HepG2 (cell line): ENCODE measurements around the gene USH2A. TPM values are rescaled to one million over a fixed set of nuclear protein-coding genes. Genes with fewer than 3 reads are reported as not detected.

Experiments used
- ATAC-seq: fragments of 200-7000 bp; cut with Tn5 transposase; 3 replicates; pipeline ENCODE4 v1.9.1; 2020; ENCODE audit warnings: mild to moderate bottlenecking, moderate library complexity
- BruUV-seq: library from RNA; stranded (reverse); fragments of 400-500 nt; replicated peaks from 2 replicates; lab custom pipeline; 2021; lab: Mats Ljungman, UMichigan
- CTCF ChIA-PET: fragments of 300-600 bp; formaldehyde crosslinking; extraction: SDS; loops from one replicate; lab custom pipeline; 2021; ENCODE audit warnings: low total read pairs, inconsistent platforms, low intra/inter-chr PET ratio; lab: Yijun Ruan, JAX
- POLR2A ChIA-PET: fragments of 350-600 bp; sonication (Branson Sonifier 250); formaldehyde crosslinking; loops from one replicate; lab custom pipeline; 2020; ENCODE audit warnings: antibody characterized with exemption, inconsistent platforms; lab: Yijun Ruan, JAX
- DNase-seq: peaks from one replicate; pipeline ENCODE4 v3.0.0-alpha.2; 2015; ENCODE audit warnings: low spot score
- FAIRE-seq: peaks from 3 replicates; lab custom pipeline; 2011; peaks lifted over from hg19 to GRCh38; lab: Jason Lieb, UNC
- H2AFZ ChIP-seq: one replicate; pipeline ENCODE4 v1.6.1; 2011; ENCODE audit warnings: low read length, inconsistent platforms
- H3K27ac ChIP-seq: fragments of 300-600 bp; 3 replicates; pipeline ENCODE4 v1.8.0; 2011; ENCODE audit warnings: mixed run types, mild to moderate bottlenecking, mixed read lengths, low read length, inconsistent platforms; ENCODE audit not compliant: insufficient read depth; ENCODE audit errors: extremely low read length
- H3K27me3 ChIP-seq, 2 experiments: fragments of 200-600 bp in 1 of 2; 2 replicates in 1 of 2; 3 replicates in 1 of 2; pipeline versions ENCODE4 v1.6.0 to v1.8.0; 2011; ENCODE audit warnings: low read length in 2 of 2, mild to moderate bottlenecking in 2 of 2, moderate library complexity in 2 of 2, inconsistent platforms in 1 of 2; ENCODE audit not compliant: insufficient read depth in 2 of 2, control insufficient read depth in 1 of 2
- H3K36me3 ChIP-seq, 2 experiments: fragments of 200-600 bp in 1 of 2; replicated peaks in 1 of 2; 2 replicates in 1 of 2; 3 replicates in 1 of 2; pipeline versions ENCODE4 v1.5.1 to v1.8.0; 2011; ENCODE audit warnings: low read length in 2 of 2, inconsistent platforms in 1 of 2; ENCODE audit not compliant: insufficient read depth in 2 of 2, control insufficient read depth in 1 of 2
- H3K4me1 ChIP-seq: 2 replicates; pipeline ENCODE4 v1.5.1; 2012; ENCODE audit warnings: low read length, inconsistent platforms; ENCODE audit not compliant: insufficient read depth
- H3K4me2 ChIP-seq: 2 replicates; pipeline ENCODE4 v1.6.0; 2011; ENCODE audit warnings: low read depth, low read length, inconsistent platforms
- H3K4me3 ChIP-seq, 3 experiments: fragments of 200-600 bp in 1 of 3; sonication (generic), shearing (Covaris generic) in 1 of 3; replicated peaks in 1 of 3; 2 replicates each; pipeline ENCODE4 v1.5.1; 2011 to 2016; ENCODE audit warnings: low read length in 3 of 3, inconsistent platforms in 2 of 3, low read depth in 2 of 3, mild to moderate bottlenecking in 2 of 3, control low read depth in 1 of 3, mixed read lengths in 1 of 3; ENCODE audit not compliant: insufficient read depth in 1 of 3
- H3K79me2 ChIP-seq: one replicate; pipeline ENCODE4 v1.6.1; 2011; ENCODE audit warnings: low read length, inconsistent platforms; ENCODE audit not compliant: insufficient read depth
- H3K9ac ChIP-seq: 2 replicates; pipeline ENCODE4 v1.6.0; 2011; ENCODE audit warnings: mild to moderate bottlenecking, low read depth, low read length, inconsistent platforms; ENCODE audit not compliant: insufficient read depth
- H3K9me3 ChIP-seq: 2 replicates; pipeline ENCODE4 v1.5.1; 2012; ENCODE audit warnings: mild to moderate bottlenecking, low read length
- H4K20me1 ChIP-seq: 2 replicates; pipeline ENCODE4 v1.6.0; 2011; ENCODE audit warnings: inconsistent platforms, mild to moderate bottlenecking, low read length, moderate library complexity; ENCODE audit not compliant: insufficient read depth
- AHR ChIP-seq: IDR thresholded peaks from 2 replicates; pipeline ENCODE4 v1.6.1; 2018; ENCODE audit warnings: missing genetic modification reagents, missing compliant biosample characterization
- CERS6 ChIP-seq: sonication (generic); formaldehyde crosslinking; IDR thresholded peaks from 2 replicates; pipeline ENCODE4 v1.5.0; 2020; ENCODE audit warnings: missing genetic modification reagents
- DRAP1 ChIP-seq: IDR thresholded peaks from 2 replicates; pipeline ENCODE4 v1.6.1; 2016; ENCODE audit warnings: missing genetic modification reagents, missing compliant biosample characterization
- E2F1 ChIP-seq: sonication (generic); formaldehyde crosslinking; IDR thresholded peaks from 2 replicates; pipeline ENCODE4 v1.5.0; 2020; ENCODE audit warnings: missing genetic modification reagents
- HMGA1 ChIP-seq: sonication (generic); formaldehyde crosslinking; conservative IDR thresholded peaks from 2 replicates; pipeline ENCODE4 v1.4.0; 2020; ENCODE audit warnings: missing genetic modification reagents
- JUN ChIP-seq: sonication (generic); formaldehyde crosslinking; IDR thresholded peaks from 2 replicates; pipeline ENCODE4 v1.4.0; 2020; ENCODE audit warnings: mild to moderate bottlenecking, missing genetic modification reagents
- MAFK ChIP-seq, 2 experiments: IDR thresholded peaks in 1 of 2; conservative IDR thresholded peaks in 1 of 2; 2 replicates each; pipeline ENCODE4 v1.6.1; 2011; ENCODE audit warnings: improper control_type of control experiment in 2 of 2, low read length in 2 of 2
- NFE2L2 ChIP-seq: fragments of 150-350 bp; IDR thresholded peaks from 2 replicates; pipeline ENCODE4 v1.6.1; 2014; ENCODE audit warnings: low read length
- NR0B2 ChIP-seq: sonication (generic); formaldehyde crosslinking; IDR thresholded peaks from 2 replicates; pipeline ENCODE4 v1.4.0; 2020; ENCODE audit warnings: mild to moderate bottlenecking, missing genetic modification reagents
- RAD51 ChIP-seq: fragments of 450-650 bp; IDR thresholded peaks from 2 replicates; pipeline ENCODE4 v1.6.1; 2016; ENCODE audit warnings: borderline replicate concordance
- SALL2 ChIP-seq: sonication (generic); formaldehyde crosslinking; IDR thresholded peaks from 2 replicates; pipeline ENCODE4 v1.8.1; 2023; ENCODE audit warnings: mild to moderate bottlenecking, missing genetic modification reagents, inconsistent platforms
- STAG1 ChIP-seq: sonication (generic); formaldehyde crosslinking; IDR thresholded peaks from 2 replicates; pipeline ENCODE4 v1.4.0; 2020; ENCODE audit warnings: missing genetic modification reagents
- TOPORS ChIP-seq: sonication (generic); formaldehyde crosslinking; IDR thresholded peaks from 2 replicates; pipeline ENCODE4 v1.8.0; 2023; ENCODE audit warnings: mild to moderate bottlenecking, missing genetic modification reagents
- TRIM24 ChIP-seq: sonication (generic); formaldehyde crosslinking; IDR thresholded peaks from 2 replicates; pipeline ENCODE4 v1.8.0; 2022; ENCODE audit warnings: mild to moderate bottlenecking, missing genetic modification reagents
- ZBTB8A ChIP-seq: sonication (generic); formaldehyde crosslinking; IDR thresholded peaks from 2 replicates; pipeline ENCODE4 v1.4.0; 2020; ENCODE audit warnings: mild to moderate bottlenecking, low read depth, missing genetic modification reagents, borderline replicate concordance
- ZFX ChIP-seq: sonication (generic); formaldehyde crosslinking; IDR thresholded peaks from 2 replicates; pipeline ENCODE4 v1.4.0; 2020; ENCODE audit warnings: mild to moderate bottlenecking, low read depth, missing genetic modification reagents, moderate library complexity
- ZNF232 ChIP-seq: sonication (generic); formaldehyde crosslinking; IDR thresholded peaks from 2 replicates; pipeline ENCODE4 v1.4.0; 2020; ENCODE audit warnings: missing genetic modification reagents, borderline replicate concordance
- ZNF256 ChIP-seq: sonication (generic); formaldehyde crosslinking; conservative IDR thresholded peaks from 2 replicates; pipeline ENCODE4 v1.4.0; 2020; ENCODE audit warnings: missing genetic modification reagents
- ZNF563 ChIP-seq: sonication (generic); formaldehyde crosslinking; IDR thresholded peaks from 2 replicates; pipeline ENCODE4 v1.8.0; 2022; ENCODE audit warnings: mild to moderate bottlenecking, moderate library complexity, missing genetic modification reagents
- ZNF800 ChIP-seq: sonication (generic); formaldehyde crosslinking; IDR thresholded peaks from 2 replicates; pipeline ENCODE4 v1.4.0; 2020; ENCODE audit warnings: missing genetic modification reagents
- ZNF883 ChIP-seq: sonication (generic); formaldehyde crosslinking; IDR thresholded peaks from 2 replicates; pipeline ENCODE4 v1.5.1; 2020; ENCODE audit warnings: mild to moderate bottlenecking, missing genetic modification reagents; ENCODE audit errors: not compliant biosample characterization
- WGBS: methylation state at CpG from one replicate; pipeline ENCODE4 v1.1.6; 2017; ENCODE audit warnings: low lambda C conversion rate; 5-methylcytosine and 5-hydroxymethylcytosine counted together
- in situ Hi-C: cut with HindIII; loops from 2 replicates; pipeline ENCODE4 v1.10.0; 2017; ENCODE audit warnings: low pct_unique_long_range_greater_than_20kb; ENCODE audit not compliant: extremely low pct_ligation_motif_present
- intact Hi-C: fragments of 100-400 bp; cut with micrococcal nuclease; formaldehyde crosslinking; loops from one replicate; pipeline ENCODE4 v1.10.0; 2022; ENCODE audit not compliant: unreplicated experiment
- polyA plus RNA-seq, 8 experiments: library from polyadenylated mRNA; depleted of rRNA in 3 of 8; stranded (reverse) in 7 of 8; unstranded in 1 of 8; fragments of >200 nt; fragmentation: Illumina TruSeq in 4 of 8; extraction: Trizol in 4 of 8; gene quantifications; 2 replicates each; pipeline versions ENCODE4 v1.2.1 to v1.2.3, GENCODE V29; 2011 to 2016; ENCODE audit warnings: low read depth in 4 of 8, missing spikeins in 1 of 8, mixed read lengths in 1 of 8; ENCODE audit not compliant: insufficient read depth in 1 of 8
- total RNA-seq, 5 experiments: library from RNA; depleted of rRNA; stranded (reverse); fragments of >200 nt; fragmentation: Illumina TruSeq; extraction: Trizol; gene quantifications; 2 replicates each; pipeline ENCODE4 v1.2.3, GENCODE V29; 2016; ENCODE audit warnings: low read depth in 1 of 5

Gene USH2A
- total and polyA plus RNA-seq, 2 of the 13 experiments (the other 11 are each of a cell fraction or from before 2014, with no cell fraction given), result 0.02 TPM; not detected in 1

GRCh38 chr1:216434232-216434631 lies 11.0 kb upstream of the USH2A start (continued):
- no peak for TF ChIP-seq MAFK (conservative IDR thresholded peaks at IDR 0.05 in 1 of 2, IDR thresholded peaks at IDR 0.05 in 1 of 2; ENCODE audit: low read length in 2 of 2)
- no peak for TF ChIP-seq ZNF563 (CRISPR knock-in tag)
- TF ChIP-seq CERS6, result no peak

GRCh38 chr1:216433175-216433574 lies 9.9 kb upstream of the USH2A start:
- intact Hi-C loops (no loop called here), in situ Hi-C loops (no loop called here)
- no TSS peak for BruUV-seq
- Histone ChIP-seq H4K20me1 (no peaks in the 10 kb centered on the region), H3K4me2 (no peak overlapping the region), H3K27me3 (no peaks in the 10 kb centered on the region), H2AFZ (no peak overlapping the region), H3K27ac (no peak overlapping the region), H3K9ac (no peak overlapping the region), H3K36me3 (no peaks in the 10 kb centered on the region), H3K79me2 (no peaks in the 10 kb centered on the region), H3K9me3 (no peaks in the 10 kb centered on the region), H3K4me1 (no peaks in the 10 kb centered on the region), H3K4me3 (no peak overlapping the region)
- 5% methylated on average over 2 of the region's 2 CpGs for WGBS
- no peak for FAIRE-seq
- CTCF ChIA-PET, result no interaction called here
- DNase-seq, result no peak
- POLR2A ChIA-PET, result no interaction called here
- ATAC-seq, result no peak
- TF ChIP-seq ZNF232 (CRISPR knock-in tag) (no peak), E2F1 (CRISPR knock-in tag) (no peak), HMGA1 (CRISPR knock-in tag) (no peak), DRAP1 (CRISPR knock-in tag) (no peak), TRIM24 (CRISPR knock-in tag) (no peak), AHR (no peak), ZNF800 (CRISPR knock-in tag) (no peak), NFE2L2 (no peak), ZNF883 (CRISPR knock-in tag) (no peak), ZBTB8A (CRISPR knock-in tag) (no peak), SALL2 (CRISPR knock-in tag) (no peak), ZFX (no peak), STAG1 (CRISPR knock-in tag) (no peak), ZNF256 (no peak), TOPORS (no peak), JUN (no peak), NR0B2 (CRISPR knock-in tag) (no peak), RAD51 (no peak)
